T follicular helper cell (primary cell): ENCODE measurements around the gene TNFAIP3.
"Not testable (repeated sequence)": the region's sequence is repeated elsewhere in the genome, so short reads cannot be mapped to it uniquely, and the experiment has no call there.

ENCODE experiments used
- DNase-seq: peaks from one replicate; pipeline ENCODE4 v3.0.0-alpha.2; 2020; ENCODE audit warnings: low read depth

The TNFAIP3 gene

GRCh38 chr6:137878029-137878428 is 11.0 kb downstream of the TNFAIP3 start:
- DNase-seq: no peak

DNA sequence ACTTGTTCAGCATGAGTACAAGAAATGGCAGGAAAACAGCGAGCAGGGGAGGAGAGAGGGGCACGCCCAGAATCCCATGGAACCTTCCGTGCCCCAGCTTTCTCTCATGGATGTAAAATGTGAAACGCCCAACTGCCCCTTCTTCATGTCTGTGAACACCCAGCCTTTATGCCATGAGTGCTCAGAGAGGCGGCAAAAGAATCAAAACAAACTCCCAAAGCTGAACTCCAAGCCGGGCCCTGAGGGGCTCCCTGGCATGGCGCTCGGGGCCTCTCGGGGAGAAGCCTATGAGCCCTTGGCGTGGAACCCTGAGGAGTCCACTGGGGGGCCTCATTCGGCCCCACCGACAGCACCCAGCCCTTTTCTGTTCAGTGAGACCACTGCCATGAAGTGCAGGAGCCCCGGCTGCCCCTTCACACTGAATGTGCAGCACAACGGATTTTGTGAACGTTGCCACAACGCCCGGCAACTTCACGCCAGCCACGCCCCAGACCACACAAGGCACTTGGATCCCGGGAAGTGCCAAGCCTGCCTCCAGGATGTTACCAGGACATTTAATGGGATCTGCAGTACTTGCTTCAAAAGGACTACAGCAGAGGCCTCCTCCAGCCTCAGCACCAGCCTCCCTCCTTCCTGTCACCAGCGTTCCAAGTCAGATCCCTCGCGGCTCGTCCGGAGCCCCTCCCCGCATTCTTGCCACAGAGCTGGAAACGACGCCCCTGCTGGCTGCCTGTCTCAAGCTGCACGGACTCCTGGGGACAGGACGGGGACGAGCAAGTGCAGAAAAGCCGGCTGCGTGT is 11.6 kb downstream of the TNFAIP3 start:
- DNase-seq: no peak

GRCh38 chr6:137879299-137879698 is 12.2 kb downstream of the TNFAIP3 start:
- no peak for DNase-seq

GRCh38 chr6:137879885-137880745 is 13.1 kb downstream of the TNFAIP3 start:
- no peak for DNase-seq

DNA sequence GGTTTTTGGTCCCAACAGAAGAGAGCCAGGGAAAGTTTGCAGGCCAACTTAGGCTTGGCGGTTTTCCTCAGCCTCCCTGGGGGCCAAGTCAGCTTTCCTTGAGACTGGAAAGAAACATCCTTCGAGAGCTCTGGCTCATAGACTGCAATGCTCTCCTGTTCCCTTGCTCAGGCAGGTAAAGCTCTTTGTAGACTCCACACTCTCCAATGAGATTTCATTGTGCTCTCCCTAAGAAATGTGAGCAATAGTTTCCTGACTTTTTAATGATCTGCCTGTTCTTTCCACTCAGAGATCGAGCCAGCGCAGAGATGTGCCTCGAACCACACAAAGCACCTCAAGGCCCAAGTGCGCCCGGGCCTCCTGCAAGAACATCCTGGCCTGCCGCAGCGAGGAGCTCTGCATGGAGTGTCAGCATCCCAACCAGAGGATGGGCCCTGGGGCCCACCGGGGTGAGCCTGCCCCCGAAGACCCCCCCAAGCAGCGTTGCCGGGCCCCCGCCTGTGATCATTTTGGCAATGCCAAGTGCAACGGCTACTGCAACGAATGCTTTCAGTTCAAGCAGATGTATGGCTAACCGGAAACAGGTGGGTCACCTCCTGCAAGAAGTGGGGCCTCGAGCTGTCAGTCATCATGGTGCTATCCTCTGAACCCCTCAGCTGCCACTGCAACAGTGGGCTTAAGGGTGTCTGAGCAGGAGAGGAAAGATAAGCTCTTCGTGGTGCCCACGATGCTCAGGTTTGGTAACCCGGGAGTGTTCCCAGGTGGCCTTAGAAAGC is 13.9 kb downstream of the TNFAIP3 start:
- peak; percentile 33 for DNase-seq

- DNase-seq: peak; percentile 48
Observed at GRCh38 chr6:137881522-137881886, 14.4 kb downstream of the TNFAIP3 start.

DNA sequence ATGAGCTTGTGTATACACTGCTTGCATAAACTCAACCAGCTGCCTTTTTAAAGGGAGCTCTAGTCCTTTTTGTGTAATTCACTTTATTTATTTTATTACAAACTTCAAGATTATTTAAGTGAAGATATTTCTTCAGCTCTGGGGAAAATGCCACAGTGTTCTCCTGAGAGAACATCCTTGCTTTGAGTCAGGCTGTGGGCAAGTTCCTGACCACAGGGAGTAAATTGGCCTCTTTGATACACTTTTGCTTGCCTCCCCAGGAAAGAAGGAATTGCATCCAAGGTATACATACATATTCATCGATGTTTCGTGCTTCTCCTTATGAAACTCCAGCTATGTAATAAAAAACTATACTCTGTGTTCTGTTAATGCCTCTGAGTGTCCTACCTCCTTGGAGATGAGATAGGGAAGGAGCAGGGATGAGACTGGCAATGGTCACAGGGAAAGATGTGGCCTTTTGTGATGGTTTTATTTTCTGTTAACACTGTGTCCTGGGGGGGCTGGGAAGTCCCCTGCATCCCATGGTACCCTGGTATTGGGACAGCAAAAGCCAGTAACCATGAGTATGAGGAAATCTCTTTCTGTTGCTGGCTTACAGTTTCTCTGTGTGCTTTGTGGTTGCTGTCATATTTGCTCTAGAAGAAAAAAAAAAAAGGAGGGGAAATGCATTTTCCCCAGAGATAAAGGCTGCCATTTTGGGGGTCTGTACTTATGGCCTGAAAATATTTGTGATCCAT is 15.3 kb downstream of the TNFAIP3 start:
- peak; percentile 43 for DNase-seq

DNA sequence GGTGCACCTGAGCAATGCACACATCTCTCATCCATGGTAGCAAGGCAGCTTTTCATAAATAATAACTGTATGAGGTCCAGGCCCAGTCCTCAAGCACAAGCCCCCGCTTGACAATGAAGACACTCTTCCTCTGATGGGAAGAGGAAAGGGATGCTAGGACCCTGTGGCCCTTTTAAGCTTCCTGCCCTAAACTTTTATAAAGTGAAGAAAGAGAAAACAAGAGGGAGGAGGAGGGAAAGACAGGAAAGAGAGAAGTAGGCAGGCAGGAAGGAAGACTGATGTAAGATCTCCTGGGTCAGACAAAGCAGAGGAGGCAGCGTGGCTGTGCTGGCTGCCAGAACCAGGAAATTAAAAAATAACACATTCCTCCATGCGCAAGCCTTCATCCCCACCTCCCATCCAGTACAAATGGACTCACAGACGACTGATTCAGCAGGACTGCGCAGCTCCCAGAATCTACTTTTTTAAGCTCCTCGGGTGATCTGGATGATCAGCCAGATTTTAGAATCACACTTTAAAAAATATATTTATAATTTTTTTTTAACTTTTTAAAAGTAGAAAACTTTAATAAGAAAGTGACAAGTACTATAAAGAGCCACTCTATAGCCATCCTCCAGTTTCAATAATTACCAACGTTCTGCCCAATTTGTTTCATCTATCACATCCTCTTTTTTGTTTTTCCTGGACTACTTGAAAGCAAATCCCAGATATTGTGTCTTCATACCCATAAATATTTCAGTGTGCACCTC is 16.5 kb downstream of the TNFAIP3 start:
- no peak for DNase-seq

DNA sequence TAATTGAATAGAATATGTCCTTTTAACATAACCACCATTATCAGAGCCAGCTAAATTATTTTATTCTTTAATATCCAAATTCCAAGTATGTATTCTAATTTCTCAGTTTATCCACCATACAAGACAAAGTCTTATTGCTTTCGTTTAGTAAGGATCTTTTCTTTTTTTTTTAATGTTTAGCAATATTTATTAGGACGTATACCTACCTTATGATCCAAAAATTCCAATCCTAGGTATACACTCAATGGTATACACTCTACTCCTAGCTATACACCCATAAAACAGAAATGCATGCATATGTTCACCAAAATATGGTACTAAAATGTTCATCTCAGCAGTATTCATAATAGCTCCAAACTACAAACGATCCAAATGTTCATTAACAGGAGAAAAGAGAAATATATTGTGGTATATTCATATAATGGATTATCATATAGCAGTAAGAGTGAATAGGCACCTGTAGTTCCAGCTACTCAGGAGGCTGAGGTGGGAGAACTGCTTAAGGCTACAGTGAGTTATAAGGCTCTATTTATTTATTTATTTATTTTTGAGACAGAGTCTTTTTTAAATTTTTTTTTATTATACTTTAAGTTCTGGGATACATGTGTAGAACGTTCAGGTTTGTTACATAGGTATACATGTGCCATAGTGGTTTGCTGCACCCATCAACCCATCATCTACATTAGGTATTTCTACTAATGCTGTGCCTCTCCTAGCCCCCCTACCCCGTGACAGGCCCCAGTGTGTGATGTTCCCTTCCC is 17.3 kb downstream of the TNFAIP3 start:
- no peak for DNase-seq

DNA sequence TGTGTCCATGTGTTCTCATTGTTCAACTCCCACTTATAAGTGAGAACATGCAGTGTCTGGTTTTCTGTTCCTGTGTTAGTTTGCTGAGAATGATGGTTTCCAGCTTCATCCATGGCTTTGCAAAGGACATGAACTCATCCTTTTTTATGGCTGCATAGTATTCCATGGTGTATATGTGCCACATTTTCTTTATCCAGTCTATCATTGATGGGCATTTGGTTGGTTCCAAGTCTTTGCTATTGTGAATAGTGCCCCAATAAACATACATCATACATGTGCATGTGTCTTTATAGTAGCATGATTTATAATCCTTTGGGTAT is 17.8 kb downstream of the TNFAIP3 start:
- DNase-seq: not testable (repeated sequence)

DNA sequence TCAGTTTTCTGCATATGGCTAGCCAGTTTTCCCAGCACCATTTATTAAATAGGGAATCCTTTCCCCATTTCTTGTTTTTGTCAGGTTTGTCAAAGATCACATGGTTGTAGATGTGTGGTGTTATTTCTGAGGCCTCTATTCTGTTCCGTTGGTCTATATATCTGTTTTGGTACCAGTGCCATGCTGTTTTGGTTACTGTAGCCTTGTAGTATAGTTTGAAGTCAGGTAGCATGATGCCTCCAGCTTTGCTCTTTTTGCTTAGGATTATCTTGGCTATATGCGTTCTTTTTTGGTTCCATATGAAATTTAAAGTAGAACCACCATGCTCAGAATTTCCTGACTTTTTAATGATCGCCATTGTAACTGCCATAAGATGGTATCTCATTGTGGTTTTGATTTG is 19.2 kb downstream of the TNFAIP3 start:
- DNase-seq: not testable (repeated sequence)

GRCh38 chr6:137890983-137891537 is 24.0 kb downstream of the TNFAIP3 start:
- no peak for DNase-seq

DNA sequence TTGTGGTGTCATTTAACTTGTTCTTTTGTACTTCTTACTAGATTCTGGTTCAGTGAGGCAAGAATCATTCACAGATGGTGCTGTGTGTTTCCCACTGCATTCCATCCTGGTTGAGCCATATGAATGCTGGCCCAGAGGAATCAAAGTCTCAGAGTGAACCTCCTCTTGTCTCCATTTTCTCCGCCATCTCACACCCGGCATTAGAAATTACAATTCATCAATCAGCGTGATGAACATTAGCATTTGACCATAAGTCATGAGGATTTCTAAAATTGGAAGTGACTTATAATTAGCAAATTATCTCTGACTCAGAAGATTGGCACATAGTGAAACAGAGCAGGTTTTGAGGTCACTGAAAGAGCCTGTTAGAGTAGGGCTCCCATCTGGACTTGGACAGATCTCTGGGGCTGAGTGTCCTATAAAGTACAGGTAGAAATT is 25.2 kb downstream of the TNFAIP3 start:
- DNase-seq: no peak

DNA sequence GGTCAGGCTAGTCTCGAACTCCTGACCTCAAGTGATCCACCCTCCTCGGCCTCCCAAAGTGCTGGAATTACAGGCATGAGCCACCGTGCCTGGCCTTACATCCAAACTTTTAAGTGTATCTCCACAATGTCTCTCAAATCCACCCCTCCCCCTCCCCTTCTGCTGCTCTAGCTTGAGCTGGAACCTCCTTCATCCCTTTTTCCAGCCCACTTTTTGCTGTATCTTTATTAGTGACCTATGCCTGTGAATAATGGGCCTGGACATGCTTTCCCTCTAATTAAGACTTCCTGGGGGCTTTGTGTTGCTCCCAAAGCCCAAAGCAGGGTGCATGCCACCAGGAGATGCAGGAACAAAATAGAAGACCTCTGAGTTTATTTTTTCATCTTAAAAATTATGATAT is 26.1 kb downstream of the TNFAIP3 start:
- DNase-seq: no peak

DNA sequence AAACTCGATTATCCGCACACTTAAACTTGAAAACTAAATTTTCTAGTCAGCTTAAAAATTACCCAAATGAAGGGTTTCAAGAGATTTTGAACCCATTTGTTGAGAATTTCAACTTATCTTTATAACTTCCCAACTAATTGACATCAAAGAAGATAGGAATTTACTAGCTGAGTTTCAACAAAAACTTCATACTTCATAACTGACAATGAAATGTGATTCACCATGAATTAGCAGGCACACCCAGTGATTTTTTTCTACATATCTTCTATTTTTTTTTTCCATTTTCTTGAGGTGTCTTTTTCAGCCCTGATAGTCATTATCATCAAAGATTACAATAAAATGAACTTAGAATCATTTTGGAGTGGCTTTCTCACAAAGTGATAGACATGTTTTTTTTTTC is 26.7 kb downstream of the TNFAIP3 start:
- no peak for DNase-seq

- not testable (repeated sequence) for DNase-seq
Observed at GRCh38 chr6:137894378-137894777, 27.3 kb downstream of the TNFAIP3 start.

DNA sequence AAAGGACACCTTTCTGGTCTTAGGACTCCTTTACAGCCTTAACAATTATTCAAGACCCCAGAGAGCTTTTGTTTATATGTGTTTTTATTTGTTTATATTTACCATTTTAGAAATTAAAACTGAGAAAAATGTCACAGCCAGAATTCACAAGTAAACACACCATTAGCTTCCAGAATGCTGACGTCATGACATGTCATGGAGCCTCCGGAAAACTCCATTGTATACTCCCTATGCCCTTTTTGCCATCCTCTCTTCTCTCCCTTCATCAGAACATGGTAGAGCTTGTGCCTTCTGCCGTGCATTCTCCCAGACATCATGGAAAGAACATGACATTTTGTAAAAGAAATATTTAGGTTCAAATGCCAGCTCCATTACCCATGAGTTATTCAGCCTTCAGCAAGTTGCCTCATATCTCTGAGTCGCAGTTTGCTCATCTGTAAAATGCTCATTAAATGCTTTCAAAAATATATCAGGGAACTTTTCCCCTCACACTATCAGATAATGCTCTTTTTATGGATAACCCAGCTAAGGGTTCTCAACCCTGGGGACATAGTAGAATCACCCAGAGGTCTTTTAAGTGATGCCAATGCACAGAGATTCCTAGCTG is 27.8 kb downstream of the TNFAIP3 start:
- DNase-seq: no peak

DNA sequence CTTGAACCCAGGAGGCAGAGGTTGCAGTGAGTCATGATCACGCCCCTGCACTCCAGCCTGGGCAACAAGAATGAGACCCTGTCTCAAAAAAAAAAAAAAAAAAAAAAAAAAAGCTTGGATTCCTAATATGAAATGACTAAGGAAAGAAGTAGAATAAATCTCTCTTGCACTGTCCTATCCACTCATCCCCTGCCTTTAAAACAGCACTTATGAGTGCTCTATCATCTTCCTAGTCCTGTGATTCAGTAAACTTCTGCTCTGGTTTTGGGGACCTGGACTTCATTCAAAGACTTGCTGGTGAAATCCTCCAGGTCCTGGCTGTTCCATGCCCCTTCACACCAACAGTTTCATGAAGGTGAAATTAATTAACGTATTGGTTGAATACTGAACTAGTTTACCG is 29.6 kb downstream of the TNFAIP3 start:
- no peak for DNase-seq

GRCh38 chr6:137900815-137901214 is 33.8 kb downstream of the TNFAIP3 start:
- DNase-seq: no peak

DNA sequence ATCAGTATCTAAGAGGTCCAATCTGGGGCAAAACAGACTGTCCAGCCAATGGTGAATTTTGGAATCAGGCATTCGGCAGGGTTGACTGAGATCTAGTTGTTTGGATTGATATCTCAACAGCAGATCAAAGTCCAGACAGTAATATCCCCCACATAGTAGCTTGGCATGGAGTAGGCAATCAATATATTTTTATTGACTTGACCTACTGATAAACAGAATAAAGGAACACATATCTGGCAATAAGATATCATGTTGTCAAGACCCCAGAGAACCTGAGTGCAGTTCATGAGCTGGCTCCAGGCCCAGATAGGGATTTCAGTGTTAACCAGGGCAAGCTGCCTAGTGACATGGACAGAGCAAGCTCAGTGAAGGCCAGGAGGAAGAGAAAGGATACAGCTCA is 34.4 kb downstream of the TNFAIP3 start:
- DNase-seq: no peak
